Fibroblast of pulmonary artery (primary cell): ENCODE results near the gene CDS2.

Source experiments
- DNase-seq: peaks from one replicate; pipeline ENCODE4 v3.0.0-alpha.2; 2010; ENCODE audit warnings: low read depth
- H3K4me3 ChIP-seq: replicated peaks from 2 replicates; pipeline ENCODE4 v1.5.1; 2011; ENCODE audit warnings: low read depth, mild to moderate bottlenecking, control low read depth, low read length, moderate library complexity
- CTCF ChIP-seq: IDR thresholded peaks from 2 replicates; pipeline ENCODE4 v1.5.1; 2011; ENCODE audit warnings: mild to moderate bottlenecking, control low read depth, low read length, inconsistent platforms; ENCODE audit errors: missing control alignments

CDS2 gene

GRCh38 chr20:5180933-5181332 is 54.1 kb downstream of the CDS2 start:
- no peak overlapping the region for H3K4me3 ChIP-seq
- DNase-seq: no peak
- no peak for TF ChIP-seq CTCF

GRCh38 chr20:5181492-5181891 is 54.7 kb downstream of the CDS2 start:
- no peak for TF ChIP-seq CTCF
- no peak overlapping the region for H3K4me3 ChIP-seq
- DNase-seq: no peak

- H3K4me3 ChIP-seq: no peak overlapping the region
- TF ChIP-seq CTCF: no peak
- peak; percentile 66 for DNase-seq
Measured at GRCh38 chr20:5181958-5182357, 55.1 kb downstream of the CDS2 start.

GRCh38 chr20:5182615-5183254 is 55.9 kb downstream of the CDS2 start:
- TF ChIP-seq CTCF: no peak
- H3K4me3 ChIP-seq: no peak overlapping the region
- DNase-seq: no peak

- no peak for TF ChIP-seq CTCF
- H3K4me3 ChIP-seq: no peak overlapping the region
- no peak for DNase-seq
Measured at GRCh38 chr20:5183731-5184474, 57.1 kb downstream of the CDS2 start.

- DNase-seq: no peak
- H3K4me3 ChIP-seq: no peak overlapping the region
- TF ChIP-seq CTCF: no peak
Measured at GRCh38 chr20:5184684-5185083, 57.9 kb downstream of the CDS2 start.

- H3K4me3 ChIP-seq: no peak overlapping the region
- no peak for TF ChIP-seq CTCF
- no peak for DNase-seq
Measured at GRCh38 chr20:5187122-5187521, 60.3 kb downstream of the CDS2 start.
